WTC11 (cell line): ENCODE data around the gene TMTC2.

Source experiments
- SOX15 ChIP-seq: fragments of 250-450 bp; sonication (Bioruptor Pico); IDR thresholded peaks from 2 replicates; pipeline ENCODE4 v1.9.0; 2021; ENCODE audit warnings: mild to moderate bottlenecking
- TF ChIP-seq, protein P1 (sequence below): fragments of 200-600 bp; IDR thresholded peaks from 2 replicates; pipeline ENCODE4 v1.8.0; 2022; ENCODE audit warnings: antibody characterized with exemption

DNA sequence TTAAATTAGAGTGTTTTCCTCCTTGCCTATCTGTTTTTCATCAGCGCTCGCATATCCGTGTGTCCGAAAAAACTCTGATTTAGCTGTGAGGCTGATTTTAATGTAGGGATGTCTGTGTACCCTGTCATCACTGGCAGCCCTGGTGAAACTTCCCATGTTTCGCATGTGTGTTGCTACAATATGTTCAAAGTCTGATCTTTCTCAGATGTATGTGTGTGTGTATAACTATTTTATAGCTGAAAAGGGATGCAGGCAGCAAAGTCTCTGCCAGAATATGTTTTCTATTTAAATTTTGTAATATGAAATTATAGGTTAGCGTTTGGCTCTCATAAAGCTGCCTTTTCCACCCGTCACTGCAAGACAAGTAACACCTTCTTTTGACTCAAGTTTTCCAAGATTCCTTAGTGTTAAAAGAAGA lies 154.8 kb downstream of the TMTC2 start:
- no peak for TF ChIP-seq SOX15 (CRISPR knock-in tag)
- TF ChIP-seq, protein P1, sequence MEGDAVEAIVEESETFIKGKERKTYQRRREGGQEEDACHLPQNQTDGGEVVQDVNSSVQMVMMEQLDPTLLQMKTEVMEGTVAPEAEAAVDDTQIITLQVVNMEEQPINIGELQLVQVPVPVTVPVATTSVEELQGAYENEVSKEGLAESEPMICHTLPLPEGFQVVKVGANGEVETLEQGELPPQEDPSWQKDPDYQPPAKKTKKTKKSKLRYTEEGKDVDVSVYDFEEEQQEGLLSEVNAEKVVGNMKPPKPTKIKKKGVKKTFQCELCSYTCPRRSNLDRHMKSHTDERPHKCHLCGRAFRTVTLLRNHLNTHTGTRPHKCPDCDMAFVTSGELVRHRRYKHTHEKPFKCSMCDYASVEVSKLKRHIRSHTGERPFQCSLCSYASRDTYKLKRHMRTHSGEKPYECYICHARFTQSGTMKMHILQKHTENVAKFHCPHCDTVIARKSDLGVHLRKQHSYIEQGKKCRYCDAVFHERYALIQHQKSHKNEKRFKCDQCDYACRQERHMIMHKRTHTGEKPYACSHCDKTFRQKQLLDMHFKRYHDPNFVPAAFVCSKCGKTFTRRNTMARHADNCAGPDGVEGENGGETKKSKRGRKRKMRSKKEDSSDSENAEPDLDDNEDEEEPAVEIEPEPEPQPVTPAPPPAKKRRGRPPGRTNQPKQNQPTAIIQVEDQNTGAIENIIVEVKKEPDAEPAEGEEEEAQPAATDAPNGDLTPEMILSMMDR: no peak
